Measurements from ENCODE around the gene FGF12.

- TF ChIP-seq CTCF (conservative IDR thresholded peaks at IDR 0.05; ENCODE audit: low read depth in 2 of 2) = no peak
- no peak for TF ChIP-seq EZH2 (IDR thresholded peaks at IDR 0.05; ENCODE audit: low read depth, unreplicated experiment)
- TF ChIP-seq, protein P1, sequence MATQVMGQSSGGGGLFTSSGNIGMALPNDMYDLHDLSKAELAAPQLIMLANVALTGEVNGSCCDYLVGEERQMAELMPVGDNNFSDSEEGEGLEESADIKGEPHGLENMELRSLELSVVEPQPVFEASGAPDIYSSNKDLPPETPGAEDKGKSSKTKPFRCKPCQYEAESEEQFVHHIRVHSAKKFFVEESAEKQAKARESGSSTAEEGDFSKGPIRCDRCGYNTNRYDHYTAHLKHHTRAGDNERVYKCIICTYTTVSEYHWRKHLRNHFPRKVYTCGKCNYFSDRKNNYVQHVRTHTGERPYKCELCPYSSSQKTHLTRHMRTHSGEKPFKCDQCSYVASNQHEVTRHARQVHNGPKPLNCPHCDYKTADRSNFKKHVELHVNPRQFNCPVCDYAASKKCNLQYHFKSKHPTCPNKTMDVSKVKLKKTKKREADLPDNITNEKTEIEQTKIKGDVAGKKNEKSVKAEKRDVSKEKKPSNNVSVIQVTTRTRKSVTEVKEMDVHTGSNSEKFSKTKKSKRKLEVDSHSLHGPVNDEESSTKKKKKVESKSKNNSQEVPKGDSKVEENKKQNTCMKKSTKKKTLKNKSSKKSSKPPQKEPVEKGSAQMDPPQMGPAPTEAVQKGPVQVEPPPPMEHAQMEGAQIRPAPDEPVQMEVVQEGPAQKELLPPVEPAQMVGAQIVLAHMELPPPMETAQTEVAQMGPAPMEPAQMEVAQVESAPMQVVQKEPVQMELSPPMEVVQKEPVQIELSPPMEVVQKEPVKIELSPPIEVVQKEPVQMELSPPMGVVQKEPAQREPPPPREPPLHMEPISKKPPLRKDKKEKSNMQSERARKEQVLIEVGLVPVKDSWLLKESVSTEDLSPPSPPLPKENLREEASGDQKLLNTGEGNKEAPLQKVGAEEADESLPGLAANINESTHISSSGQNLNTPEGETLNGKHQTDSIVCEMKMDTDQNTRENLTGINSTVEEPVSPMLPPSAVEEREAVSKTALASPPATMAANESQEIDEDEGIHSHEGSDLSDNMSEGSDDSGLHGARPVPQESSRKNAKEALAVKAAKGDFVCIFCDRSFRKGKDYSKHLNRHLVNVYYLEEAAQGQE (IDR thresholded peaks at IDR 0.05; ENCODE audit: unreplicated experiment) = no peak
- TF ChIP-seq EZH2phosphoT487 (IDR thresholded peaks at IDR 0.05; ENCODE audit: unreplicated experiment) = no peak
- TF ChIP-seq POLR2AphosphoS5 (IDR thresholded peaks at IDR 0.05; ENCODE audit: low read depth) = no peak
Measured at GRCh38 chr3:192174283-192174682, 553.1 kb downstream of the FGF12 start.
